Measurements from ENCODE around the gene RPS6KB2. TPM values are rescaled to one million over a fixed set of nuclear protein-coding genes. Genes with fewer than 3 reads are reported as not detected.

RPS6KB2 gene
- total and polyA plus RNA-seq, 9 of the 15 experiments (the other 6 are each of a cell fraction or from before 2014, with no cell fraction given) = 0.42 to 122 (median 82.6) TPM

- TF ChIP-seq ZNF668 (CRISPR knock-in tag; IDR thresholded peaks at IDR 0.05) = no peak
- TF ChIP-seq HMGXB4 (CRISPR knock-in tag; IDR thresholded peaks at IDR 0.05) = 0 out of 2 replicates have a peak, but pooled peaks have one; percentile 65
- peak; percentile 85 for TF ChIP-seq HMGN3 (IDR thresholded peaks at IDR 0.05; ENCODE audit: borderline replicate concordance, extremely low read depth, insufficient read length, low read depth, low read length)
- TF ChIP-seq PHF20 (IDR thresholded peaks at IDR 0.05; ENCODE audit: partially characterized antibody) = peak; percentile 25
- TF ChIP-seq ZBTB17 (CRISPR knock-in tag; IDR thresholded peaks at IDR 0.05) = peak; percentile 97
- TF ChIP-seq DPF2 (IDR thresholded peaks at IDR 0.05) = no peak; the same call in 1 of the 2 replicates
- TF ChIP-seq STAG1 (CRISPR knock-in tag; IDR thresholded peaks at IDR 0.05; ENCODE audit: borderline replicate concordance) = peak; percentile 18; the same call in 1 of the 2 replicates
- TF ChIP-seq MED1 (CRISPR knock-in tag; IDR thresholded peaks at IDR 0.05; ENCODE audit: borderline replicate concordance) = no peak
- TF ChIP-seq, protein P1, sequence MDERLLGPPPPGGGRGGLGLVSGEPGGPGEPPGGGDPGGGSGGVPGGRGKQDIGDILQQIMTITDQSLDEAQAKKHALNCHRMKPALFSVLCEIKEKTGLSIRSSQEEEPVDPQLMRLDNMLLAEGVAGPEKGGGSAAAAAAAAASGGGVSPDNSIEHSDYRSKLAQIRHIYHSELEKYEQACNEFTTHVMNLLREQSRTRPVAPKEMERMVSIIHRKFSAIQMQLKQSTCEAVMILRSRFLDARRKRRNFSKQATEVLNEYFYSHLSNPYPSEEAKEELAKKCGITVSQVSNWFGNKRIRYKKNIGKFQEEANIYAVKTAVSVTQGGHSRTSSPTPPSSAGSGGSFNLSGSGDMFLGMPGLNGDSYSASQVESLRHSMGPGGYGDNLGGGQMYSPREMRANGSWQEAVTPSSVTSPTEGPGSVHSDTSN (CRISPR knock-in tag; IDR thresholded peaks at IDR 0.05; ENCODE audit: low read depth) = no peak
- TF ChIP-seq, protein P1 (tag; conservative IDR thresholded peaks at IDR 0.05; ENCODE audit: low read depth) = no peak
- peak; percentile 63 for TF ChIP-seq ZBTB7A (IDR thresholded peaks at IDR 0.05; ENCODE audit: borderline replicate concordance, control insufficient read depth, low read depth, low read length)
- TF ChIP-seq ZNF696 (CRISPR knock-in tag; conservative IDR thresholded peaks at IDR 0.05) = no peak
- TF ChIP-seq GTF2E2 (tag; IDR thresholded peaks at IDR 0.05) = peak; percentile 71; the same call in 1 of the 2 replicates
- no peak for TF ChIP-seq ZNF217 (CRISPR knock-in tag; IDR thresholded peaks at IDR 0.05)
- peak; percentile 5 for TF ChIP-seq TBP (optimal IDR thresholded peaks at IDR 0.05; ENCODE audit: low read depth, low read length)
- no peak for TF ChIP-seq KLF10 (CRISPR knock-in tag; IDR thresholded peaks at IDR 0.05)
- TF ChIP-seq POLR2B (IDR thresholded peaks at IDR 0.05; ENCODE audit: low read depth, partially characterized antibody) = peak; percentile 88
- no peak for TF ChIP-seq ARID1B (IDR thresholded peaks at IDR 0.05)
- no peak for TF ChIP-seq NBN (IDR thresholded peaks at IDR 0.05; ENCODE audit: low read depth)
- peak; percentile 52 to 90 (median 85) for TF ChIP-seq YY1 (IDR thresholded peaks at IDR 0.05; ENCODE audit: borderline replicate concordance in 1 of 3, control insufficient read depth in 1 of 3, extremely low read depth in 1 of 3, insufficient read depth in 3 of 3, insufficient read length in 1 of 3, insufficient replicate concordance in 2 of 3, low read depth in 1 of 3, low read length in 2 of 3)
- TF ChIP-seq, protein P2, sequence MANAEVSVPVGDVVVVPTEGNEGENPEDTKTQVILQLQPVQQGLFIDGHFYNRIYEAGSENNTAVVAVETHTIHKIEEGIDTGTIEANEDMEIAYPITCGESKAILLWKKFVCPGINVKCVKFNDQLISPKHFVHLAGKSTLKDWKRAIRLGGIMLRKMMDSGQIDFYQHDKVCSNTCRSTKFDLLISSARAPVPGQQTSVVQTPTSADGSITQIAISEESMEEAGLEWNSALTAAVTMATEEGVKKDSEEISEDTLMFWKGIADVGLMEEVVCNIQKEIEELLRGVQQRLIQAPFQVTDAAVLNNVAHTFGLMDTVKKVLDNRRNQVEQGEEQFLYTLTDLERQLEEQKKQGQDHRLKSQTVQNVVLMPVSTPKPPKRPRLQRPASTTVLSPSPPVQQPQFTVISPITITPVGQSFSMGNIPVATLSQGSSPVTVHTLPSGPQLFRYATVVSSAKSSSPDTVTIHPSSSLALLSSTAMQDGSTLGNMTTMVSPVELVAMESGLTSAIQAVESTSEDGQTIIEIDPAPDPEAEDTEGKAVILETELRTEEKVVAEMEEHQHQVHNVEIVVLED (CRISPR knock-in tag; IDR thresholded peaks at IDR 0.05) = peak; percentile 53; the same call in 1 of the 2 replicates
- TF ChIP-seq KDM4B (IDR thresholded peaks at IDR 0.05; ENCODE audit: borderline replicate concordance in 2 of 2, low read depth in 1 of 2) = peak in 1 of 2 experiments; percentile 41; a peak in 1 of 4 replicates
Observed at GRCh38 chr11:67401495-67402191, 26.7 kb upstream of the RPS6KB2 start, which contains the start of gene PPP1CA (continued).

Measured in K562 (cell line).